Medulla oblongata (tissue), 1 donor: Measurements from ENCODE around the gene SNED1.

Source experiments
- DNase-seq: peaks from one replicate; pipeline ENCODE4 v3.0.0-alpha.2; 2015; ENCODE audit errors: extremely low spot score

SNED1 gene

DNA sequence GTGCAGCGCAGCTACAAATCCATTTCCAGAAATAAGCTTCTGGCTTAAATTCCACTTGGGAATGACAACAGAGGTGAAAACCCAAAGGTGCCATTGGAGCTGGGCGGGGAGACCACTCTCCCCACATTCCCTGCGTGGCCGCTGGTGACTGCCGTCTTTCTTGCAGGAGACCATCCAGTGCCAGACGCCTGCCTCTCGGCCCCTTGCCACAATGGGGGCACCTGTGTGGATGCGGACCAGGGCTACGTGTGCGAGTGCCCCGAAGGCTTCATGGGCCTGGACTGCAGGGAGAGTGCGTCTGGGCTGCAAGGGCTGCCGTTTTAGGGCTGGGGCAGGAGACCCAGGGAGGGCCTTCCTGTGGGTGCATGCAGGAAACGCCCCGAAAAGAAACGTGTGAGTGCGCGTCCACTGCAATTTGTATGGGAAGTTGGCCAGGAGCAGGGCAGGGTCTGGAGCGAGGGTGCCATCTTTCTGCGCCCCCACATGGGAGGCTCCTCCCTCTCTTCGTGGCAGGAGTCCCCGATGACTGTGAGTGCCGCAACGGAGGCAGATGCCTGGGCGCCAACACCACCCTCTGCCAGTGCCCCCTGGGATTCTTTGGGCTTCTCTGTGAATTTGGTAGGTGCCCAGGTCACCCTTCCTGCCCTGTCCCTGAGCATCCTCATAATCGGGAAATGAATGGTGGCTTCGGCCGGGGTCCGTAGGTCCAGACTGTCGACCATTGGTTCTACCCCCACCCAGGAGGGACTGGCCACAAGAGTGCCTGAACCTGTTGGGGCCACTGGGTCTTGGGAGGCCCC, 49.9 kb downstream of the SNED1 start:
- no peak for DNase-seq

DNA sequence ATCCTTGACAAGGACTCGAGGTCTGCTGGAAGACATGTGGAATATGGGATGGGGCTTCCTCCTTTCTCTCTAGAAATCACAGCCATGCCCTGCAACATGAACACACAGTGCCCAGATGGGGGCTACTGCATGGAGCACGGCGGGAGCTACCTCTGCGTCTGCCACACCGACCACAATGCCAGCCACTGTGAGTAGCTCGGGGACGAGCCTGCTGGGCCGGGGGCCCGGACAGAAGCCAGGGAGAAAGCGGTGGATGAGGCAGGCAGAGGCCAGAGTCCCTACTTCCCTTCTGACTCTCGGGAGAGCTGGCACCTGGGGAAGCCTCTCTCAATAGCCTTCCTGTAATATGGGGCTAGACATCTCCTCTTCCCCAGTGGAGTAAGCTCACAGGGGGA, 50.5 kb downstream of the SNED1 start:
- DNase-seq = no peak

GRCh38 chr2:241049739-241050623, 51.6 kb downstream of the SNED1 start:
- no peak for DNase-seq

- DNase-seq = no peak
These were observed 52.5 kb downstream of the SNED1 start for GRCh38 chr2:241050624-241051577.

GRCh38 chr2:241051578-241052487, 53.4 kb downstream of the SNED1 start:
- DNase-seq = no peak

DNA sequence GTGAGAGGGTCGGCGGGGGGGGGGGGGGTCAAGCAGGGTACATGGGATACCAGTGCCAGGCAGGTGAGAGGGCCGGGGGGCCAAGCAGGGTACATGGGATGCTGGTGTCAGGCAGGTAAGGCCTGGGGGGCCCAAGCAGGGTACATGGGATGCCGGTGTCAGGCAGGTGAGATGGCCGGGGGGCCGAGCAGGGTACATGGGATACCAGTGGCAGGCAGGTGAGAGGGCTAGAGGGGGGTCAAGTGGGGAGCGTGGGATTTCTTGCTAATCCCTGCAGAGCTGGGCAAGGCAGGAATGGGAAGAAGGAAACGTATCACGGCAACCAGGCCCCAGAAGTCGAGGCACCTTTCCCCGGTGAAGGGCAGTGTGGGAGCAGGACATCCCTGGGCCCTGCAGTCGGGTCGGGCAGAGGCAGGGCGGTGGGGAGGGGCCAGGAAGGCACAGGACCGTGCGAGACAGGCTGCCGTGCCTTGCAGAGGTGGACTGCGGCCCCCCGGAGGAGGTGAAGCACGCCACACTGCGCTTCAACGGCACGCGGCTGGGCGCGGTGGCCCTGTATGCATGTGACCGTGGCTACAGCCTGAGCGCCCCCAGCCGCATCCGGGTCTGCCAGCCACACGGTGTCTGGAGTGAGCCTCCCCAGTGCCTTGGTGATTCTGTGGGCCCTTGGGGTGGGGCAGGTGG, 54.4 kb downstream of the SNED1 start:
- DNase-seq = no peak

DNA sequence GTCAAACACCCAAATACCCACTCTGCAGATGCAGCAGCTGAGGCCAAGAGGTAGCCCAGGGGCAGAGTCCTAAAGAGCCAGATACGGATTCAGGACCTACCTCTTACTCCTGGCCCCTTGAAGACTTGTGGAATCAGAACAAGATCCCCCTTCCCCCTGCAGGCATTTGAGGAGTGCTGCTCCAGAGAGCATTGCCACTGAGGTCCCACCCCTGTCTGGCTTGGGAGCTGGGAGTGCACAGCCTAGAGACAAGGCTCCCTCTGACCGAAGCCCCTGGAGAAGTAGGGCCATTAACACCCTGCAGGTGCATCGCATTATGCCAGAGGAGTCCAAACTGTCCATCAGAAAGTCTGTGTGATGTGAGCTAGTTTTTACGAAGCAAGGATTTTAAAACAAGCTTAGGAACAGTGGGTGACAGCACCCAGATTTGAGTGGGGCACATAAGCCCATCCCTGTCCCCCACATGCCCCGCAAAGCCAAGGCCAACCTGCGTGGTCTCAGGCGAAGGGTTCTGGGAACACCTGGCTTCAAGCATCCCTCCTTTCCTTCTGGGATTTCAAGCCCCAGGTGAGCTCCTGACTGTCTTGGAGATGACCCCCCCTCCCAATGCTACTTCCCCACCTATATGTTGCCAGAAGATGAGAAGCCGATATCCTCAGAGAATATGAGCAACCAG, 55.3 kb downstream of the SNED1 start:
- DNase-seq = no peak

- DNase-seq = no peak
These were observed 62.9 kb downstream of the SNED1 start for GRCh38 chr2:241061275-241061674.

DNA sequence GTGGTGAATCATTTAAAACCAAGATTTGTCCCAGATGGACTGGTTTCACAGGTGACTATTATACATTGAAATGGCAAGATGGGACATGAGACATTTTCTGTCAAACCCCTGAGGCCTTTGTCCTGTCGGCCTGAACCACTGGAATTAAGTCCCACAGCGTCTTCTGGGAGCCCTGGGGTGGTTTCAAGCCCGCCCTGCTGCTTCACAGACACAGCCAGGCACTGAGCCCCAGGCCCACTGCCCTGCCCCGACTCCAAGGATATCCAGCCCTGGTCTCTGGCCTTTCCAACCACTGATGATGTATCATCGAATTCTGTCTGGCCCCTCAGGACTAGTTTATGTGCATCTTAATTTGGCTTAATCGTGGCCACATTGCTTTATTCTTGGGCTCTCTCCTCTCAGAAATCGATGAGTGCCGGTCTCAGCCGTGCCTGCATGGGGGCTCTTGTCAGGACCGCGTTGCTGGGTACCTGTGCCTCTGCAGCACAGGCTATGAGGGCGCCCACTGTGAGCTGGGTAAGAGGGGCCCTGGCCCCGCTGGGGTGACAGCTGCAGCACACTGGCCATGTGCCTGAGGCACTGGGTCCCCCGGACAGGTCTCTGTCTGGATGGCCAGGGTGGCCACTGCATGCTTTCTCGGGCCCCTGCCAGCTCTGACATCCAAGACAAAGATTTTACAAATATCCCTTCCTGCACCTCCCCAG, 64.1 kb downstream of the SNED1 start:
- no peak for DNase-seq

- no peak for DNase-seq
These were observed 64.7 kb downstream of the SNED1 start for GRCh38 chr2:241063093-241063551.

DNA sequence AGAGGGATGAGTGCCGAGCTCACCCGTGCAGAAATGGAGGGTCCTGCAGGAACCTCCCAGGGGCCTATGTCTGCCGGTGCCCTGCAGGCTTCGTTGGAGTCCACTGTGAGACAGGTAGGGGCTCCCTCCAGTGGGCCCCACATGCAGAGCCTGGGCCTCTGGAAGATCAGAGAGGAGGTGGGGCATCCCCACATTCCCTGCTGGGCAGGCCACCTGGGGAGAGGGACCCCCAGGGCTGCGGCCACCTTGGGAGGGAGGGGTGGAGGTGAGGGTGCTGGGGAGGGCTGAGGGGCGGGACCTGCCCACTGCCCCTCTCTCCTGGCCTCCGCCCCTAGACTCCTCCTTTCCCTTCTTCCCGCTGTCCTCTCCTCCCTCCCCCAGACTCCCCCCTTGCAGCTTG, 65.2 kb downstream of the SNED1 start:
- DNase-seq = no peak

GRCh38 chr2:241064008-241064801, 65.8 kb downstream of the SNED1 start:
- no peak for DNase-seq

- no peak for DNase-seq
These were observed 66.5 kb downstream of the SNED1 start for GRCh38 chr2:241064802-241065354.

GRCh38 chr2:241065355-241065803, 67.0 kb downstream of the SNED1 start:
- no peak for DNase-seq

DNA sequence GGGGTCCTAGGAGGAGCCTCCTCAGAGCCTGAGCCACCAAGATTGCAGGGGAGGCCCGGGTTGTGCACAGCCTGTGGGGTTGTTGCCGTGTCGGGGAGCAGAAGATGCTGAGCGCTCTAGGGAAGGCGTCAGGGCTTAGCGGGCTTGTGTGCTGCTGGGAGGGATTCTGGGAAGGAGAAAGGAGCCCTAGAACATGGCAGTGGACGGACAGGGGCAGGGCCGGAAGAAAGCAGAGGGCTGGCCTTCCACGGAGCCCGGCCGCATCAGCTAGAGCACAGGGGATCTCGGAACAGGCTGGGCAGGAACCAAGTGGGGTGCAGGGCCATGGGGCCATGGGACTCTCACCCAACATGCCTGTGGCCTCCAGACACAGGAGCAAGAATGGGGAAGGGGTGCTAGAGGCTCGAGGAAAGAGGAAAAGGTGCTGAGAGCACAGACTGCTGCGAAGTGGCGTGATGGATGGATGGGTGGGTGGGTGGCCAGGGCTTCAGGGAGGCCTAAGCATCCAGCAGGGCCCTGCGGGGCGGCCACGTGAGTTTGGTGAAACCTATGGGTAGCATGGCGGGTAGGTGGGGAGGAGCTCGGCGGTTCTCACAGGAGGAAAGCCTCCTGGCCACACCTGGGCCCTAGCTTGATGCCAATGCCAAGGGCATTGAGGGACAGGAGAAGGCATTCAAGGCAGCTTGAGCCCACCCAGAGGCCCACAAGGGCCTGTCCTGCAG, 67.9 kb downstream of the SNED1 start:
- DNase-seq = no peak

DNA sequence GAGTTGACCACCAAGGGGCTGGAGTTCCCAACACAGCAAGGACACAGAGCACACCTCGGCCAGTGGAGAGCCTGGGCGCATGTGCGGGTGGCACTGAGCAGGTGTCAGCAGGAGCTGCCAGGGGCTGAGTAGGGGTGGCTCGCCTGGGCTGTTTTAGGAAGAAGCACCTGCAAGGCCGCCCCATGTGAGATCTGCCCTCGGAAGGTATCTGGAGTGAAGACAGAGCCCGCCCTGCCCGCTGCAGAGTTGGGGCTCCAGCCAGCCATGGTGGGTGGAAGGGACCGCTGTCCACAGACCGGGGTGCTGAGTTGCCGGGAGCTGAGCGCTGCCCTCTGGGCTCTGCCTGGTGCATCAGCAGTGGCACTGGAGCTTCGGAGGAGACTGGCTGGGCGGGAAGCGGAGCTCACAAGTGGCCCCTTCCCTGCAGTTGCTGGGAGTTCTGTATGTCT, 68.5 kb downstream of the SNED1 start:
- DNase-seq = no peak
